K562 (cell line): ENCODE results near the gene TAF1D. TPM values are rescaled to one million over a fixed set of nuclear protein-coding genes. Genes with fewer than 3 reads are reported as not detected.

Experiments
- ELF1 ChIP-seq: fragments of 200-800 bp; sonication (Bioruptor generic); IDR thresholded peaks from 2 replicates; pipeline ENCODE4 v1.6.1; 2016; ENCODE audit warnings: missing genetic modification characterization, missing compliant biosample characterization
- FOSL1 ChIP-seq: fragments of 200-800 bp; sonication (Bioruptor generic); conservative IDR thresholded peaks from 2 replicates; pipeline ENCODE4 v1.6.1; 2016; ENCODE audit warnings: missing genetic modification characterization, missing compliant biosample characterization
- NONO ChIP-seq, 2 experiments: fragments of 200-400 bp in 1 of 2; fragments of 450-650 bp in 1 of 2; formaldehyde crosslinking in 1 of 2; IDR thresholded peaks; 2 replicates each; pipeline ENCODE4 v1.6.1; 2017; ENCODE audit warnings: low read depth in 2 of 2, mild to moderate bottlenecking in 2 of 2, moderate library complexity in 2 of 2, low read length in 1 of 2
- SIX5 ChIP-seq, 2 experiments: IDR thresholded peaks; 2 replicates each; pipeline ENCODE4 v1.6.1; 2011; ENCODE audit warnings: low read length in 2 of 2, borderline replicate concordance in 1 of 2, low read depth in 1 of 2, mild to moderate bottlenecking in 1 of 2, moderate library complexity in 1 of 2; ENCODE audit not compliant: insufficient read depth in 1 of 2
- ZNF121 ChIP-seq: sonication (generic); formaldehyde crosslinking; conservative IDR thresholded peaks from 2 replicates; pipeline ENCODE4 v1.8.0; 2022; ENCODE audit warnings: missing genetic modification reagents
- ZNF717 ChIP-seq: fragments of 250-450 bp; sonication (Bioruptor Pico); IDR thresholded peaks from 2 replicates; pipeline ENCODE4 v1.5.0; 2021
- ZNF764 ChIP-seq: fragments of 250-450 bp; sonication (Bioruptor Pico); IDR thresholded peaks from 2 replicates; pipeline ENCODE4 v1.4.0; 2020; ENCODE audit warnings: low read depth, mild to moderate bottlenecking, moderate library complexity
- ZNF780A ChIP-seq: fragments of 250-450 bp; sonication (Bioruptor Pico); IDR thresholded peaks from 2 replicates; pipeline ENCODE4 v1.5.0; 2021; ENCODE audit warnings: mild to moderate bottlenecking
- polyA plus RNA-seq, 8 experiments: library from polyadenylated mRNA; depleted of rRNA in 4 of 8; stranded (reverse) in 5 of 8; unstranded in 3 of 8; fragments of >200 nt; fragmentation: Nextera tagmentation in 2 of 8; fragmentation: Illumina TruSeq in 1 of 8; extraction: Ambion mirVana in 2 of 8; extraction: Trizol in 1 of 8; gene quantifications; 2 replicates each; pipeline versions ENCODE4 v1.2.1 to v1.2.3, GENCODE V29; 2011 to 2014; ENCODE audit warnings: inconsistent platforms in 1 of 8, missing spikeins in 1 of 8
- total RNA-seq, 7 experiments: library from RNA; depleted of rRNA in 6 of 7; stranded (reverse); fragments of >200 nt in 6 of 7; fragmentation: Illumina TruSeq in 2 of 7; extraction: Trizol in 2 of 7; gene quantifications; 2 replicates each; pipeline versions ENCODE4 v1.2.1 to v1.2.3, GENCODE V29; 2011 to 2021; ENCODE audit warnings: low replicate concordance in 1 of 7
- TF ChIP-seq, protein P1 (sequence below): fragments of 200-600 bp; sonication (generic); IDR thresholded peaks from one replicate; pipeline ENCODE4 v1.6.1; 2012; ENCODE audit warnings: mild to moderate bottlenecking, low read depth, low read length, inconsistent platforms
- TF ChIP-seq, protein P2 (sequence below): fragments of 250-450 bp; sonication (Bioruptor Pico); IDR thresholded peaks from 2 replicates; pipeline ENCODE4 v1.8.0; 2021; ENCODE audit warnings: moderate library complexity, mild to moderate bottlenecking, inconsistent platforms
- TF ChIP-seq, protein P3 (sequence below), 2 experiments: fragments of 200-800 bp in 1 of 2; sonication (Bioruptor generic) in 1 of 2; sonication (generic) in 1 of 2; formaldehyde crosslinking in 1 of 2; IDR thresholded peaks in 1 of 2; conservative IDR thresholded peaks in 1 of 2; 2 replicates each; pipeline versions ENCODE4 v1.5.0 to v1.6.1; 2016 to 2020; ENCODE audit warnings: missing compliant biosample characterization in 1 of 2, missing genetic modification characterization in 1 of 2, missing genetic modification reagents in 1 of 2

TAF1D gene
- total and polyA plus RNA-seq, 9 of the 15 experiments (the other 6 are each of a cell fraction or from before 2014, with no cell fraction given) = 122 to 347 (median 250) TPM

DNA sequence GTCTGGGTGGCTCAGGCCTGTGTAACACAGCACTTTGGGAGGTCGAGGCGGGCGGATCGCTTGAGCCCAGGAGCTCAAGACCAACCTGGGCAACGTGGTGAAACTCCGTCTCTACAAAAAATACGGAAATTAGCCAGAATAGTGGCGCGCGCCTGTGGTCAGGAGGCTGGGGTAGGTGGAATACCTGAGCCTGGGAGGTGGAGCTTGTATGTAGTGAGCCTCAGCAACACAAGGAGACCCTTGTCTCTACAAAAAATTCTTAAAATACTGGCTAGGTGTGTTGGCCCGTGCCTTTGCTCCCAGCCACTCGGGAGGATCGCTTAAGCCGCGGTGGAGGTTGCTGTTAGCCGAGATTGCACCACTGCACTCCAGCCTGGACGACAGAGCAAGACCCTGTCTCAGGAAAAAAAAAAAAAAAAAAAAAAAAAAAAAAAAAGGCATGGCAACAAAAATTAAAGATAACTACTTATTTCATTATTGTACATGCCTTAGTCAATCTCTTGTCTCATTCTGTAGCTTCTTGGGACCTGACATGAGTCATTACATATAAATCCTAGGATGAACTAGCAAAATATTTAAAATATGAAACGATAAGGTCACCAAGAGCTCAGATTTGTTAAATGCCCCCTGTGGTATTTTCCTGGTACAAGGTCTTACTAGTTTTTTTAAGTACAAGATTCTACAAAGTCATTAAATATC lies 1.1 kb downstream of the TAF1D start (continued):
- TF ChIP-seq, protein P1, sequence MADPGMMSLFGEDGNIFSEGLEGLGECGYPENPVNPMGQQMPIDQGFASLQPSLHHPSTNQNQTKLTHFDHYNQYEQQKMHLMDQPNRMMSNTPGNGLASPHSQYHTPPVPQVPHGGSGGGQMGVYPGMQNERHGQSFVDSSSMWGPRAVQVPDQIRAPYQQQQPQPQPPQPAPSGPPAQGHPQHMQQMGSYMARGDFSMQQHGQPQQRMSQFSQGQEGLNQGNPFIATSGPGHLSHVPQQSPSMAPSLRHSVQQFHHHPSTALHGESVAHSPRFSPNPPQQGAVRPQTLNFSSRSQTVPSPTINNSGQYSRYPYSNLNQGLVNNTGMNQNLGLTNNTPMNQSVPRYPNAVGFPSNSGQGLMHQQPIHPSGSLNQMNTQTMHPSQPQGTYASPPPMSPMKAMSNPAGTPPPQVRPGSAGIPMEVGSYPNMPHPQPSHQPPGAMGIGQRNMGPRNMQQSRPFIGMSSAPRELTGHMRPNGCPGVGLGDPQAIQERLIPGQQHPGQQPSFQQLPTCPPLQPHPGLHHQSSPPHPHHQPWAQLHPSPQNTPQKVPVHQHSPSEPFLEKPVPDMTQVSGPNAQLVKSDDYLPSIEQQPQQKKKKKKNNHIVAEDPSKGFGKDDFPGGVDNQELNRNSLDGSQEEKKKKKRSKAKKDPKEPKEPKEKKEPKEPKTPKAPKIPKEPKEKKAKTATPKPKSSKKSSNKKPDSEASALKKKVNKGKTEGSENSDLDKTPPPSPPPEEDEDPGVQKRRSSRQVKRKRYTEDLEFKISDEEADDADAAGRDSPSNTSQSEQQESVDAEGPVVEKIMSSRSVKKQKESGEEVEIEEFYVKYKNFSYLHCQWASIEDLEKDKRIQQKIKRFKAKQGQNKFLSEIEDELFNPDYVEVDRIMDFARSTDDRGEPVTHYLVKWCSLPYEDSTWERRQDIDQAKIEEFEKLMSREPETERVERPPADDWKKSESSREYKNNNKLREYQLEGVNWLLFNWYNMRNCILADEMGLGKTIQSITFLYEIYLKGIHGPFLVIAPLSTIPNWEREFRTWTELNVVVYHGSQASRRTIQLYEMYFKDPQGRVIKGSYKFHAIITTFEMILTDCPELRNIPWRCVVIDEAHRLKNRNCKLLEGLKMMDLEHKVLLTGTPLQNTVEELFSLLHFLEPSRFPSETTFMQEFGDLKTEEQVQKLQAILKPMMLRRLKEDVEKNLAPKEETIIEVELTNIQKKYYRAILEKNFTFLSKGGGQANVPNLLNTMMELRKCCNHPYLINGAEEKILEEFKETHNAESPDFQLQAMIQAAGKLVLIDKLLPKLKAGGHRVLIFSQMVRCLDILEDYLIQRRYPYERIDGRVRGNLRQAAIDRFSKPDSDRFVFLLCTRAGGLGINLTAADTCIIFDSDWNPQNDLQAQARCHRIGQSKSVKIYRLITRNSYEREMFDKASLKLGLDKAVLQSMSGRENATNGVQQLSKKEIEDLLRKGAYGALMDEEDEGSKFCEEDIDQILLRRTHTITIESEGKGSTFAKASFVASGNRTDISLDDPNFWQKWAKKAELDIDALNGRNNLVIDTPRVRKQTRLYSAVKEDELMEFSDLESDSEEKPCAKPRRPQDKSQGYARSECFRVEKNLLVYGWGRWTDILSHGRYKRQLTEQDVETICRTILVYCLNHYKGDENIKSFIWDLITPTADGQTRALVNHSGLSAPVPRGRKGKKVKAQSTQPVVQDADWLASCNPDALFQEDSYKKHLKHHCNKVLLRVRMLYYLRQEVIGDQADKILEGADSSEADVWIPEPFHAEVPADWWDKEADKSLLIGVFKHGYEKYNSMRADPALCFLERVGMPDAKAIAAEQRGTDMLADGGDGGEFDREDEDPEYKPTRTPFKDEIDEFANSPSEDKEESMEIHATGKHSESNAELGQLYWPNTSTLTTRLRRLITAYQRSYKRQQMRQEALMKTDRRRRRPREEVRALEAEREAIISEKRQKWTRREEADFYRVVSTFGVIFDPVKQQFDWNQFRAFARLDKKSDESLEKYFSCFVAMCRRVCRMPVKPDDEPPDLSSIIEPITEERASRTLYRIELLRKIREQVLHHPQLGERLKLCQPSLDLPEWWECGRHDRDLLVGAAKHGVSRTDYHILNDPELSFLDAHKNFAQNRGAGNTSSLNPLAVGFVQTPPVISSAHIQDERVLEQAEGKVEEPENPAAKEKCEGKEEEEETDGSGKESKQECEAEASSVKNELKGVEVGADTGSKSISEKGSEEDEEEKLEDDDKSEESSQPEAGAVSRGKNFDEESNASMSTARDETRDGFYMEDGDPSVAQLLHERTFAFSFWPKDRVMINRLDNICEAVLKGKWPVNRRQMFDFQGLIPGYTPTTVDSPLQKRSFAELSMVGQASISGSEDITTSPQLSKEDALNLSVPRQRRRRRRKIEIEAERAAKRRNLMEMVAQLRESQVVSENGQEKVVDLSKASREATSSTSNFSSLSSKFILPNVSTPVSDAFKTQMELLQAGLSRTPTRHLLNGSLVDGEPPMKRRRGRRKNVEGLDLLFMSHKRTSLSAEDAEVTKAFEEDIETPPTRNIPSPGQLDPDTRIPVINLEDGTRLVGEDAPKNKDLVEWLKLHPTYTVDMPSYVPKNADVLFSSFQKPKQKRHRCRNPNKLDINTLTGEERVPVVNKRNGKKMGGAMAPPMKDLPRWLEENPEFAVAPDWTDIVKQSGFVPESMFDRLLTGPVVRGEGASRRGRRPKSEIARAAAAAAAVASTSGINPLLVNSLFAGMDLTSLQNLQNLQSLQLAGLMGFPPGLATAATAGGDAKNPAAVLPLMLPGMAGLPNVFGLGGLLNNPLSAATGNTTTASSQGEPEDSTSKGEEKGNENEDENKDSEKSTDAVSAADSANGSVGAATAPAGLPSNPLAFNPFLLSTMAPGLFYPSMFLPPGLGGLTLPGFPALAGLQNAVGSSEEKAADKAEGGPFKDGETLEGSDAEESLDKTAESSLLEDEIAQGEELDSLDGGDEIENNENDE = no peak
- TF ChIP-seq ZNF764 (no peak), ZNF717 (CRISPR knock-in tag) (no peak), NONO (IDR thresholded peaks at IDR 0.05; ENCODE audit: low read depth in 2 of 2, low read length in 1 of 2) (no peak), SIX5 (IDR thresholded peaks at IDR 0.05; ENCODE audit: borderline replicate concordance in 1 of 2, insufficient read depth in 1 of 2, low read depth in 1 of 2, low read length in 2 of 2) (no peak), ELF1 (tag) (no peak), ZNF780A (CRISPR knock-in tag) (no peak), ZNF121 (CRISPR knock-in tag) (peak; percentile 59; the same call in 1 of the 2 replicates), FOSL1 (tag) (0 out of 2 replicates have a peak, but pooled peaks have one; percentile 15)
- TF ChIP-seq, protein P2, sequence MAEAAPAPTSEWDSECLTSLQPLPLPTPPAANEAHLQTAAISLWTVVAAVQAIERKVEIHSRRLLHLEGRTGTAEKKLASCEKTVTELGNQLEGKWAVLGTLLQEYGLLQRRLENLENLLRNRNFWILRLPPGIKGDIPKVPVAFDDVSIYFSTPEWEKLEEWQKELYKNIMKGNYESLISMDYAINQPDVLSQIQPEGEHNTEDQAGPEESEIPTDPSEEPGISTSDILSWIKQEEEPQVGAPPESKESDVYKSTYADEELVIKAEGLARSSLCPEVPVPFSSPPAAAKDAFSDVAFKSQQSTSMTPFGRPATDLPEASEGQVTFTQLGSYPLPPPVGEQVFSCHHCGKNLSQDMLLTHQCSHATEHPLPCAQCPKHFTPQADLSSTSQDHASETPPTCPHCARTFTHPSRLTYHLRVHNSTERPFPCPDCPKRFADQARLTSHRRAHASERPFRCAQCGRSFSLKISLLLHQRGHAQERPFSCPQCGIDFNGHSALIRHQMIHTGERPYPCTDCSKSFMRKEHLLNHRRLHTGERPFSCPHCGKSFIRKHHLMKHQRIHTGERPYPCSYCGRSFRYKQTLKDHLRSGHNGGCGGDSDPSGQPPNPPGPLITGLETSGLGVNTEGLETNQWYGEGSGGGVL = no peak
- TF ChIP-seq, protein P3, sequence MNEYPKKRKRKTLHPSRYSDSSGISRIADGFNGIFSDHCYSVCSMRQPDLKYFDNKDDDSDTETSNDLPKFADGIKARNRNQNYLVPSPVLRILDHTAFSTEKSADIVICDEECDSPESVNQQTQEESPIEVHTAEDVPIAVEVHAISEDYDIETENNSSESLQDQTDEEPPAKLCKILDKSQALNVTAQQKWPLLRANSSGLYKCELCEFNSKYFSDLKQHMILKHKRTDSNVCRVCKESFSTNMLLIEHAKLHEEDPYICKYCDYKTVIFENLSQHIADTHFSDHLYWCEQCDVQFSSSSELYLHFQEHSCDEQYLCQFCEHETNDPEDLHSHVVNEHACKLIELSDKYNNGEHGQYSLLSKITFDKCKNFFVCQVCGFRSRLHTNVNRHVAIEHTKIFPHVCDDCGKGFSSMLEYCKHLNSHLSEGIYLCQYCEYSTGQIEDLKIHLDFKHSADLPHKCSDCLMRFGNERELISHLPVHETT (CRISPR knock-in tag; conservative IDR thresholded peaks at IDR 0.05 in 1 of 2, IDR thresholded peaks at IDR 0.05 in 1 of 2) = 0 out of 4 replicates have a peak, but pooled peaks of 1 of the 2 experiments have one; percentile 23
